Lower leg skin (tissue), 4 donors: ENCODE results near the gene EXOC6. TPM values are rescaled to one million over a fixed set of nuclear protein-coding genes. Genes with fewer than 3 reads are reported as not detected.

Experiments
- DNase-seq, 2 donors: peaks; one replicate each; pipeline ENCODE4 v3.0.0-alpha.2; 2019; ENCODE audit warnings: low spot score in 2 of 2
- H3K4me3 ChIP-seq: fragments of 200-600 bp; sonication (generic); 2 replicates; pipeline ENCODE4 v1.5.1; 2017; ENCODE audit warnings: mild to moderate bottlenecking, low read depth; ENCODE audit not compliant: poor library complexity, severe bottlenecking
- CTCF ChIP-seq, 3 donors: fragments of 450-650 bp; IDR thresholded peaks; one replicate each; pipeline ENCODE4 v1.5.1; 2016; ENCODE audit warnings: antibody characterized with exemption in 3 of 3, mild to moderate bottlenecking in 3 of 3, moderate library complexity in 2 of 3
- POLR2A ChIP-seq, 2 donors: fragments of 450-650 bp; IDR thresholded peaks; one replicate each; pipeline ENCODE4 v1.6.1; 2016 to 2017; ENCODE audit warnings: antibody characterized with exemption in 2 of 2, mild to moderate bottlenecking in 1 of 2, moderate library complexity in 1 of 2
- WGBS, 2 donors: methylation state at CpG; one replicate each; pipeline ENCODE4 v1.1.5; 2018; 5-methylcytosine and 5-hydroxymethylcytosine counted together
- intact Hi-C: fragments of 100-400 bp; cut with DNase I; formaldehyde crosslinking; loops from one replicate; pipeline ENCODE4 v1.15.0; 2023; ENCODE audit warnings: low total_unique reads
- total RNA-seq, 4 donors: library from RNA; depleted of rRNA; stranded (reverse); fragments of >200 nt; gene quantifications; one replicate each; pipeline ENCODE4 v1.1.0, GENCODE V29; 2016

EXOC6 gene
- total RNA-seq, 4 donors from 2014 or later, result 5.2 to 8.4 (median 6.0) TPM

GRCh38 chr10:92890471-92890870 lies 42.2 kb downstream of the EXOC6 start:
- no peak for DNase-seq
- no peak for TF ChIP-seq CTCF (IDR thresholded peaks at IDR 0.05)
- no peak for TF ChIP-seq POLR2A (IDR thresholded peaks at IDR 0.05)
- no peak overlapping the region for H3K4me3 ChIP-seq
- intact Hi-C loops, result no loop called here

- peak in 1 of 3 donors; percentile 59 for TF ChIP-seq CTCF (IDR thresholded peaks at IDR 0.05)
- TF ChIP-seq POLR2A (IDR thresholded peaks at IDR 0.05), result no peak
- no peak for DNase-seq
- intact Hi-C loops, result no loop called here
- H3K4me3 ChIP-seq, result no peak overlapping the region
- 55 to 73% methylated on average over 5 of the region's 5 CpGs for WGBS, 2 donors
These were observed 43.8 kb downstream of the EXOC6 start for GRCh38 chr10:92891885-92892690.

DNA sequence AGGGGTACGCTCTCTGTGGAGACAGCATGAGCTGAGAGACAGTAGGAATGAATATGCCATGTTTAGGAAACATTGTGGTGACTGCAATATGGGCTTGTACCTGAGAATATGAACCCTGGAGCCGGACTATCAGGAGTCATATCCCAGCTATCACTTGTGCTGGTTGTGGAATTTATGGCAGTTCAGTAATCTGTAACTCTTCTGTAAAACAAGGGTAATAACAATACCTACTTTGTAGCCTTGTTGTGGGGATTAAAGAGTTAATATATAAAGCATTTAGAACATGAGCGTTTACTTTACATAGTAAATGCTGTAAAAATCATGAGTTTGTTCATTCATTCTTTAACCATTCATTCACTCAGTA lies 44.4 kb downstream of the EXOC6 start:
- intact Hi-C loops, result no loop called here
- no peak for TF ChIP-seq POLR2A (IDR thresholded peaks at IDR 0.05)
- TF ChIP-seq CTCF (IDR thresholded peaks at IDR 0.05), result no peak
- H3K4me3 ChIP-seq, result no peak overlapping the region
- 66 to 67% methylated on average over 3 of the region's 3 CpGs for WGBS, 2 donors
- DNase-seq, result no peak

DNA sequence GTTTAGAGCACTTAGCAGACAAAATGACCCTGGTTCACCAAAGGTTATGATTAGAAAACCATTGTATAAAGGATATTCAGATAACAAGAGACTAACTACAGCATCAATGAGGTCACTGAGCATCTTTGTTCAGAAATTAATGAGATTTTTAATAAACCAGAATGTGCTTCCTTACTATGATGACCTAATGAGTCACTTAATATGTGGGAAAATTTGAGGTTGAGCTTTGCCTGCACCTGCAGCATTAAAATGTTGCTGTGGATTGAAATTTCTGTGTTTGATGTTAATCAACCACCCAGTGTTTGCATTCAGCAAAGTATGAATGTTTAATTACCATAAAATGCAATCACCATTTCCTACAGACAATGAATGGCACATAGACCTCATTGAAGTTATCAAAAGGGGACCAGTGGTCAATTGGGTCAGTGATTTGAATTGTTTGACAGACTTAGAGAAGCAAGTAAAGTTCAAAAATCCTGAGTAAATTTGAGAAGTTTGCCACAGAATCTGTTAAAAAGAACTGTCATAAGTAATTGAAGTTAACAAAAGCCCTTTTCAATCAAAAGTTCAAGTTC lies 45.8 kb downstream of the EXOC6 start:
- no peak overlapping the region for H3K4me3 ChIP-seq
- TF ChIP-seq POLR2A (IDR thresholded peaks at IDR 0.05), result no peak
- no peak for TF ChIP-seq CTCF (IDR thresholded peaks at IDR 0.05)
- intact Hi-C loops, result no loop called here

GRCh38 chr10:92897916-92898315 lies 49.6 kb downstream of the EXOC6 start:
- 94 to 95% methylated on average over 5 of the region's 5 CpGs for WGBS, 2 donors
- DNase-seq, result no peak
- intact Hi-C loops, result no loop called here
- no peak overlapping the region for H3K4me3 ChIP-seq
- TF ChIP-seq POLR2A (IDR thresholded peaks at IDR 0.05) (no peak), CTCF (IDR thresholded peaks at IDR 0.05) (no peak)

More for the DNA sequence above, 45.8 kb downstream of the EXOC6 start:
- DNase-seq, result no peak
